K562 (cell line): ENCODE data around the gene RAI1. TPM values are rescaled to one million over a fixed set of nuclear protein-coding genes. Genes with fewer than 3 reads are reported as not detected.

Experiments used
- ATAC-seq: fragments of 200-7000 bp; cut with Tn5 transposase; 3 replicates; pipeline ENCODE4 v1.9.1; 2020; ENCODE audit warnings: moderate library complexity
- BruUV-seq: library from RNA; stranded (reverse); fragments of 400-500 nt; replicated peaks from 2 replicates; lab custom pipeline; 2021; lab: Mats Ljungman, UMichigan
- CTCF ChIA-PET: fragments of 300-600 bp; formaldehyde crosslinking; extraction: SDS; loops from one replicate; lab custom pipeline; 2021; ENCODE audit warnings: low intra/inter-chr PET ratio; lab: Yijun Ruan, JAX
- POLR2A ChIA-PET: fragments of 300-600, 350-650 bp; sonication (Branson Sonifier 250); formaldehyde crosslinking; extraction: SDS; loops from one replicate; lab custom pipeline; 2021; ENCODE audit warnings: antibody characterized with exemption, inconsistent platforms; lab: Yijun Ruan, JAX
- DNase-seq, 4 experiments: peaks; one replicate each; pipeline versions ENCODE4 v3.0.0 to v3.0.0-alpha.2; 2011 to 2018; ENCODE audit warnings: low spot score in 3 of 4, mixed read lengths in 3 of 4; ENCODE audit errors: extremely low read depth in 1 of 4
- FAIRE-seq: peaks from 2 replicates; lab custom pipeline; 2011; peaks lifted over from hg19 to GRCh38; lab: Jason Lieb, UNC
- H2AFZ ChIP-seq: 2 replicates; pipeline ENCODE4 v1.6.0; 2011; ENCODE audit warnings: low read depth, low read length, control low read depth, inconsistent platforms
- H3K27ac ChIP-seq: fragments of 200-600 bp; 3 replicates; pipeline ENCODE4 v1.8.0; 2011; ENCODE audit warnings: low read depth, mild to moderate bottlenecking, control low read depth, inconsistent platforms, low read length, moderate library complexity, mixed read lengths; ENCODE audit errors: extremely low read depth
- H3K27me3 ChIP-seq, 2 experiments: fragments of 300-600 bp in 1 of 2; 2 replicates in 1 of 2; 3 replicates in 1 of 2; pipeline versions ENCODE4 v1.6.0 to v1.8.0; 2011; ENCODE audit warnings: inconsistent platforms in 2 of 2, low read length in 2 of 2, mild to moderate bottlenecking in 1 of 2, mixed read lengths in 1 of 2, moderate library complexity in 1 of 2; ENCODE audit not compliant: control insufficient read depth in 2 of 2, insufficient read depth in 2 of 2
- H3K36me3 ChIP-seq: fragments of 300-600 bp; 3 replicates; pipeline ENCODE4 v1.8.0; 2011; ENCODE audit warnings: mild to moderate bottlenecking, low read length, inconsistent platforms; ENCODE audit not compliant: control insufficient read depth, insufficient read depth
- H3K4me1 ChIP-seq, 2 experiments: fragments of 200-600 bp in 1 of 2; replicated peaks in 1 of 2; 2 replicates in 1 of 2; 3 replicates in 1 of 2; pipeline versions ENCODE4 v1.5.1 to v1.8.0; 2011; ENCODE audit warnings: inconsistent platforms in 2 of 2, low read length in 2 of 2, mild to moderate bottlenecking in 1 of 2, mixed read lengths in 1 of 2, moderate library complexity in 1 of 2; ENCODE audit not compliant: control insufficient read depth in 2 of 2, insufficient read depth in 2 of 2
- H3K4me2 ChIP-seq: 2 replicates; pipeline ENCODE4 v1.6.1; 2011; ENCODE audit warnings: low read length, control low read depth, inconsistent platforms, mixed read lengths; ENCODE audit not compliant: insufficient read depth
- H3K4me3 ChIP-seq: fragments of 200-600 bp; sonication (generic), shearing (Covaris generic); 2 replicates; pipeline ENCODE4 v1.5.1; 2016; ENCODE audit warnings: control low read depth, inconsistent platforms
- H3K79me2 ChIP-seq: fragments of 200-600 bp; 3 replicates; pipeline ENCODE4 v1.8.0; 2011; ENCODE audit warnings: low read length, inconsistent platforms; ENCODE audit not compliant: control insufficient read depth, insufficient read depth
- H3K9ac ChIP-seq, 2 experiments: 2 replicates each; pipeline versions ENCODE4 v1.6.0 to v1.6.1; 2011; ENCODE audit warnings: low read depth in 2 of 2, low read length in 2 of 2, control low read depth in 1 of 2, inconsistent platforms in 1 of 2, mild to moderate bottlenecking in 1 of 2, mixed read lengths in 1 of 2; ENCODE audit not compliant: insufficient read depth in 1 of 2
- H3K9me1 ChIP-seq: one replicate; pipeline ENCODE4 v1.6.0; 2011; ENCODE audit warnings: inconsistent platforms, mild to moderate bottlenecking, low read length, moderate library complexity; ENCODE audit not compliant: control insufficient read depth, insufficient read depth
- H3K9me3 ChIP-seq: replicated peaks from 2 replicates; pipeline ENCODE4 v1.5.1; 2011; ENCODE audit warnings: low read depth, low read length, inconsistent platforms; ENCODE audit not compliant: control insufficient read depth, insufficient read depth
- H4K20me1 ChIP-seq: replicated peaks from 2 replicates; pipeline ENCODE4 v1.6.1; 2011; ENCODE audit warnings: low read length, inconsistent platforms, mixed read lengths; ENCODE audit not compliant: control insufficient read depth, insufficient read depth
- FOXP1 ChIP-seq: sonication (generic); formaldehyde crosslinking; IDR thresholded peaks from 2 replicates; pipeline ENCODE4 v1.8.0; 2022; ENCODE audit warnings: mild to moderate bottlenecking, missing genetic modification reagents
- FUS ChIP-seq: fragments of 200-400 bp; formaldehyde crosslinking; optimal IDR thresholded peaks from 2 replicates; pipeline ENCODE3; 2017; ENCODE audit warnings: low read depth, low read length
- GATAD2A ChIP-seq: fragments of 450-650 bp; IDR thresholded peaks from 2 replicates; pipeline ENCODE4 v1.6.1; 2017
- GTF2F1 ChIP-seq: IDR thresholded peaks from 2 replicates; pipeline ENCODE4 v1.6.1; 2011; ENCODE audit warnings: low read depth, low read length, improper control_type of control experiment
- L3MBTL2 ChIP-seq: fragments of 450-650 bp; IDR thresholded peaks from 2 replicates; pipeline ENCODE4 v1.6.1; 2016; ENCODE audit warnings: mild to moderate bottlenecking, moderate library complexity
- NBN ChIP-seq: fragments of 450-650 bp; IDR thresholded peaks from 2 replicates; pipeline ENCODE4 v1.6.1; 2016; ENCODE audit warnings: low read depth, mild to moderate bottlenecking
- RHOXF2B ChIP-seq: fragments of 250-450 bp; sonication (Bioruptor Pico); conservative IDR thresholded peaks from 2 replicates; pipeline ENCODE4 v1.5.1; 2021
- RNF2 ChIP-seq: sonication (generic); IDR thresholded peaks from 2 replicates; pipeline ENCODE4 v1.6.1; 2016
- SNIP1 ChIP-seq: fragments of 450-650 bp; IDR thresholded peaks from 2 replicates; pipeline ENCODE4 v1.7.1; 2017; ENCODE audit warnings: low read depth, mild to moderate bottlenecking
- TGIF2 ChIP-seq: sonication (generic); formaldehyde crosslinking; IDR thresholded peaks from 2 replicates; pipeline ENCODE4 v1.8.1; 2022; ENCODE audit warnings: mild to moderate bottlenecking, missing genetic modification reagents, moderate library complexity
- ZNF143 ChIP-seq: sonication (generic); formaldehyde crosslinking; IDR thresholded peaks from 2 replicates; pipeline ENCODE4 v1.9.0; 2022; ENCODE audit warnings: mild to moderate bottlenecking, missing genetic modification reagents
- WGBS: fragments of 100-300 bp; shearing (Covaris generic); methylation state at CpG from one replicate; pipeline ENCODE4 v1.1.6; 2016; ENCODE audit warnings: low coverage, mixed read lengths; ENCODE audit not compliant: insufficient coverage; ENCODE audit errors: missing lambda C conversion rate; 5-methylcytosine and 5-hydroxymethylcytosine counted together
- in situ Hi-C: fragments of 300-500 bp; cut with MboI; formaldehyde crosslinking; loops from 4 replicates; pipeline ENCODE4 v1.15.0; 2018; ENCODE audit warnings: inconsistent platforms, mixed read lengths
- intact Hi-C: fragments of 100-400 bp; cut with micrococcal nuclease; formaldehyde crosslinking; loops from 2 replicates; pipeline ENCODE4 v1.14.2; 2022
- polyA plus RNA-seq, 8 experiments: library from polyadenylated mRNA; depleted of rRNA in 4 of 8; stranded (reverse) in 5 of 8; unstranded in 3 of 8; fragments of >200 nt; fragmentation: Nextera tagmentation in 2 of 8; fragmentation: Illumina TruSeq in 1 of 8; extraction: Ambion mirVana in 2 of 8; extraction: Trizol in 1 of 8; gene quantifications; 2 replicates each; pipeline versions ENCODE4 v1.2.1 to v1.2.3, GENCODE V29; 2011 to 2014; ENCODE audit warnings: inconsistent platforms in 1 of 8, missing spikeins in 1 of 8
- total RNA-seq, 7 experiments: library from RNA; depleted of rRNA in 6 of 7; stranded (reverse); fragments of >200 nt in 6 of 7; fragmentation: Illumina TruSeq in 2 of 7; extraction: Trizol in 2 of 7; gene quantifications; 2 replicates each; pipeline versions ENCODE4 v1.2.1 to v1.2.3, GENCODE V29; 2011 to 2021; ENCODE audit warnings: low replicate concordance in 1 of 7
- TF ChIP-seq, protein P1 (sequence below), 2 experiments: fragments of 450-650 bp in 1 of 2; sonication (generic) in 1 of 2; formaldehyde crosslinking in 1 of 2; IDR thresholded peaks in 1 of 2; conservative IDR thresholded peaks in 1 of 2; 2 replicates each; pipeline versions ENCODE4 v1.6.1 to v1.8.1; 2016 to 2023; ENCODE audit warnings: mild to moderate bottlenecking in 2 of 2, moderate library complexity in 2 of 2, inconsistent platforms in 1 of 2, missing genetic modification reagents in 1 of 2
- TF ChIP-seq, protein P2 (sequence below): fragments of 450-650 bp; conservative IDR thresholded peaks from 2 replicates; pipeline ENCODE4 v1.6.1; 2016; ENCODE audit warnings: missing genetic modification characterization, low read depth, mild to moderate bottlenecking, control low read depth, missing compliant biosample characterization
- TF ChIP-seq, protein P3 (sequence below): sonication (generic); formaldehyde crosslinking; IDR thresholded peaks from 2 replicates; pipeline ENCODE4 v1.8.0; 2022; ENCODE audit warnings: missing genetic modification reagents, mild to moderate bottlenecking, borderline replicate concordance
- TF ChIP-seq, protein P4 (sequence below), 2 experiments: IDR thresholded peaks in 1 of 2; conservative IDR thresholded peaks in 1 of 2; 2 replicates each; pipeline ENCODE4 v1.6.1; 2016; ENCODE audit warnings: low read depth in 2 of 2, mild to moderate bottlenecking in 1 of 2, missing compliant biosample characterization in 1 of 2, missing genetic modification characterization in 1 of 2, moderate library complexity in 1 of 2

RAI1 gene
- total and polyA plus RNA-seq, 9 of the 15 experiments (the other 6 are each of a cell fraction or from before 2014, with no cell fraction given) = 0.68 to 19.9 (median 5.5) TPM

DNA sequence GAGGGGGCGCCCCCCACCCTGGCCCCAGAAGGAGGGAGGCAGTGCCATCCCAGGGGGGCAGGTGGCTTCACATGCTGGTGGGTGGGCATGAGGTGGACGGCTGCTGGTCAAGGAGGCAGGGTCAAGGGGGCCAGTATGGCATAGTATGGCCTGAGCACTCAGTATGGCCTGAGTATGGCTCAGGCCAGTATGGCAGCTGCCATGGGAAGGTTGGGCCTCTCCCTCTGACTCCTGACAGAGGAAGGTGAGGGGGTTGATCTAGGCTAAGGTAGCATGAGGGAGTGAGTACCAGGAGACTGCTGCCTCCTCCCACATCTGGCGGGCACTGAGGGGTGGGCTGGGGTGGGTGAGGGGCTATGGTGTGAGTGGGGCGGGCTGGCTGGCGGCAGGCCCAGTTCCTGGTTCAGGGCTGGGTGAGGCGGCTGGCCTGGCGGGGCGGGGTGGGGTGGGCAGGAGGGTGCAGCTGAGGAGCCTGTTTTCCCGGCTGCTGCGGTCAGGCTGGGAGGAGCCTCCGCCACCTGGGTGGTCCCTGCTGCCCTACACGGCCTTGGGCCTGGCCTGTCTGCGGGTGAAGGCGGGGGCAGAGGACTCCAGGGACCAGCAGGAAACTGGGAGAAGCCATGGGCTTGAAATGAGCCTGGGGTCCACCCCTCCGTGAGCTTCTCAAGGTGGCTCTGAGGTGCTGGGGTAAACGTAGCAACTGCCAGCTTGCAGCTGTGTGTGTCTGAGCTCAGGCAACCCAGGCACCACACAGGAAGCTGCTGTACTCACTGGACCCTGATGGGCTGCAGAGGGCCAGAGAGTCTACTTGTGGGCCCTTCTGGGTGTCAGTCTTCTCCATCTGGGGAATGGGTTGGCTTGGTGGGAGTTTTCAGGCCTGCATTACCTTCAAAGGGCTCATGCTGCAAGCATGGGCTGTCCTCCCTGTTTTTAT, 57.0 kb downstream of the RAI1 start:
- ATAC-seq = no peak
- Histone ChIP-seq H3K79me2 (peaks cover 17% of the 10 kb centered on the region; the same call in 2 of the 3 replicates), H2AFZ (no peak overlapping the region), H4K20me1 (no peaks in the 10 kb centered on the region), H3K4me1 (peaks cover 13 to 25% of the 10 kb centered on the region in 2 experiments; a peak in 4 of 5 replicates), H3K27ac (no peak overlapping the region), H3K9me1 (no peaks in the 10 kb centered on the region), H3K36me3 (no peaks in the 10 kb centered on the region), H3K27me3 (no peaks in the 10 kb centered on the region), H3K9ac (peak overlapping the region in 1 of 2 experiments; percentile 90; a peak in 2 of 4 replicates), H3K4me2 (no peak overlapping the region), H3K9me3 (no peaks in the 10 kb centered on the region), H3K4me3 (no peak overlapping the region)
- BruUV-seq = no TSS peak
- no peak for DNase-seq
- in situ Hi-C loops (no loop called here), intact Hi-C loops (no loop called here)
- POLR2A ChIA-PET = interaction anchor here (0.6 kb wide), 4 partner anchors 19 to 116 kb away, joined by 3 to 4 read pairs (median 3); no protein-coding TSS in a partner anchor
- FAIRE-seq = no peak
- WGBS = 84% methylated on average over 3 of the region's 16 CpGs
- CTCF ChIA-PET = no interaction called here
- no peak for TF ChIP-seq FUS
- TF ChIP-seq SNIP1 = no peak
- TF ChIP-seq, protein P1, sequence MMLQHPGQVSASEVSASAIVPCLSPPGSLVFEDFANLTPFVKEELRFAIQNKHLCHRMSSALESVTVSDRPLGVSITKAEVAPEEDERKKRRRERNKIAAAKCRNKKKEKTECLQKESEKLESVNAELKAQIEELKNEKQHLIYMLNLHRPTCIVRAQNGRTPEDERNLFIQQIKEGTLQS (IDR thresholded peaks at IDR 0.05) = no peak
- TF ChIP-seq, protein P1 (CRISPR knock-in tag; conservative IDR thresholded peaks at IDR 0.05) = no peak
- TF ChIP-seq NBN = no peak
- no peak for TF ChIP-seq GTF2F1
- no peak for TF ChIP-seq RHOXF2B (CRISPR knock-in tag)
- TF ChIP-seq FOXP1 (CRISPR knock-in tag) = no peak
- no peak for TF ChIP-seq ZNF143 (CRISPR knock-in tag)
- TF ChIP-seq L3MBTL2 = no peak
- TF ChIP-seq GATAD2A = no peak
- TF ChIP-seq TGIF2 = no peak
- TF ChIP-seq, protein P2, sequence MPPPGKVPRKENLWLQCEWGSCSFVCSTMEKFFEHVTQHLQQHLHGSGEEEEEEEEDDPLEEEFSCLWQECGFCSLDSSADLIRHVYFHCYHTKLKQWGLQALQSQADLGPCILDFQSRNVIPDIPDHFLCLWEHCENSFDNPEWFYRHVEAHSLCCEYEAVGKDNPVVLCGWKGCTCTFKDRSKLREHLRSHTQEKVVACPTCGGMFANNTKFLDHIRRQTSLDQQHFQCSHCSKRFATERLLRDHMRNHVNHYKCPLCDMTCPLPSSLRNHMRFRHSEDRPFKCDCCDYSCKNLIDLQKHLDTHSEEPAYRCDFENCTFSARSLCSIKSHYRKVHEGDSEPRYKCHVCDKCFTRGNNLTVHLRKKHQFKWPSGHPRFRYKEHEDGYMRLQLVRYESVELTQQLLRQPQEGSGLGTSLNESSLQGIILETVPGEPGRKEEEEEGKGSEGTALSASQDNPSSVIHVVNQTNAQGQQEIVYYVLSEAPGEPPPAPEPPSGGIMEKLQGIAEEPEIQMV (tag) = no peak
- TF ChIP-seq, protein P3, sequence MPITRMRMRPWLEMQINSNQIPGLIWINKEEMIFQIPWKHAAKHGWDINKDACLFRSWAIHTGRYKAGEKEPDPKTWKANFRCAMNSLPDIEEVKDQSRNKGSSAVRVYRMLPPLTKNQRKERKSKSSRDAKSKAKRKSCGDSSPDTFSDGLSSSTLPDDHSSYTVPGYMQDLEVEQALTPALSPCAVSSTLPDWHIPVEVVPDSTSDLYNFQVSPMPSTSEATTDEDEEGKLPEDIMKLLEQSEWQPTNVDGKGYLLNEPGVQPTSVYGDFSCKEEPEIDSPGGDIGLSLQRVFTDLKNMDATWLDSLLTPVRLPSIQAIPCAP (CRISPR knock-in tag) = no peak
- TF ChIP-seq, protein P4, sequence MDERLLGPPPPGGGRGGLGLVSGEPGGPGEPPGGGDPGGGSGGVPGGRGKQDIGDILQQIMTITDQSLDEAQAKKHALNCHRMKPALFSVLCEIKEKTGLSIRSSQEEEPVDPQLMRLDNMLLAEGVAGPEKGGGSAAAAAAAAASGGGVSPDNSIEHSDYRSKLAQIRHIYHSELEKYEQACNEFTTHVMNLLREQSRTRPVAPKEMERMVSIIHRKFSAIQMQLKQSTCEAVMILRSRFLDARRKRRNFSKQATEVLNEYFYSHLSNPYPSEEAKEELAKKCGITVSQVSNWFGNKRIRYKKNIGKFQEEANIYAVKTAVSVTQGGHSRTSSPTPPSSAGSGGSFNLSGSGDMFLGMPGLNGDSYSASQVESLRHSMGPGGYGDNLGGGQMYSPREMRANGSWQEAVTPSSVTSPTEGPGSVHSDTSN (CRISPR knock-in tag; IDR thresholded peaks at IDR 0.05; ENCODE audit: low read depth) = no peak
- TF ChIP-seq, protein P4 (tag; conservative IDR thresholded peaks at IDR 0.05; ENCODE audit: low read depth) = no peak
- no peak for TF ChIP-seq RNF2
